HG03571 (cell line): ENCODE results near the gene LMAN2.
"Not testable (repeated sequence)": the region's sequence is repeated elsewhere in the genome, so short reads cannot be mapped to it uniquely, and the experiment has no call there.

Experiments used
- ATAC-seq: cut with Tn5 transposase; IDR thresholded peaks from one replicate; pipeline ENCODE4 v1.9.1; 2021; ENCODE audit not compliant: unreplicated experiment

The LMAN2 gene

DNA sequence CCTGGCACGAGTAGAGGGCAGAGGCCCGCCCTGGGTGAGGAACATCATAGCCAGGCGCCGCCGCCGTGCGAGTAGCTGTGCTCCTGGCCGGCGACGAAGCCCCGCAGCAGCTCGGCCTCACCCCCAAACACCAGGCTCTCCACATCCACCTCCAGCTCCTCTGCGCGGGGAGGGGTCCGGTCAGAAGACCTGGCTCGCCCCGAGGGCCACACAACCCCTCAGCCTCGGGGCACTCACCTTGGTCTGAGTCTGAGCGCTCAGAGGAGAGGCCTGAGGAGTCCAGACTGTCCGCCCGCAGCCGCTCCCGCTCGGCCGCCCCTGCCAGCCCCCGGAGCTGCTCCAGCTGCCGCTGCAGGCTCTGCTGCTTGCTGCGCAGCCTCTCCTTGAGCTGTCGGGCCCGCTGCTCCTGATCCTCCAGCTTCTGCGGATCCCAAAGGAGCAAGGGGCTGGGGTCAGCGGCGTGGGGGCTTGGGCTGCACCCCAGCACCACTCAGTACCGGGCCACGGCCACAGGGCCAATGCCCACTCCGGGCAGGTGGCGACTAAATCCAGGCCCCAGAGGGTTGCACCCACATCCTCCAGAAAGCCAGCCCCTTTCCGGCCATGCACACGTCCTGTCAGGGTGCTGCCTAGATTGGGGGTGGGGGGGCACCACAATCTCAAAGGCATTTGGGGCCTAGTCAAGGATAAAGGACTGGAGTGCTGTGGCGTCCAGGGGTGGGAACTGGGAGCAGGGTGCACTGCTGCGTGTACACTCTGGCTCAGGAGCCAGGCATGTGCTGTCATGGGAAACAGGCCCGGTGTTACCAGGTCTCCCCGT lies 43.7 kb downstream of the LMAN2 start:
- no peak for ATAC-seq

DNA sequence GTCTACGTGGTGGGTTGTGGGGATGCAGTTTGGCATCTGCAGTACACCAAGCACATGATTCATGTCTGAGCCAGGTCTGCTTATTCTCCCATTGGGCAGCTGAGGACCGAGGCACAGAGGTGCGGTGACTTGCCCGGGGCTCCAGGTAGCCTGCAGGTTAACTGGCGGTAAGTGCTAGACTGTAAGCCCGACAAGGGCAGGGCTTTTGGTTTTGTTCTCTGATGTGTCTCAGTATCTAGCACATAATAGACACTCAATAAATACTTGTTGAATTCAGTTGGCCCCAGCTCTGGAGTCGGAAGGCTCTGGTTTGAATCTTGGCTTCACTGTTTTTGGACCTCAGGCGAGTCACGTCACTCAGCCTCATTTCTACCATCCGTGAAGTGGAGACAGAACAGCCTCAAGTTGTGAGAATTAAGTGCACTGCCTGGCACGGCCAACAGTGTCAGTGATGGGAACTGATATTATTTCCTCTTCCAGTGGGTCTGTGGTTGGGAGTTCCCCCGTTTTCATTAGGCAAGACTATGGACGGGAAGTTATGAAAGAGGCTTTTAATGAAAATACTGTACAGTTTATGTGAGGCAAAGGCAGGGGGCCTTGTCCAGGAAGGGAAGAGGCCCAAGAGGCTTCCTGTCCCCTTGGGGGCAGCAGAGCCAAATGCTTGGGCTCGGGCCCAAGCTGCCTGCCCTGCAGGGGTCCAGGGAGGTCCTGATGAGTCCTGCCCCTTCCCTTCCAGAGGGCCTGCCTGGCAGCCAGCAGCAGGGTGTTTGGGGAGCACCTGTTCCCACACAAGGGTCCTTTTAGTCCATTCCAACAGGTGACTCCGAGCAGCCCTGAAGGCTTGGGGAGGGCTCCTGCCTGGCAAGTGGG lies 44.6 kb downstream of the LMAN2 start:
- ATAC-seq = no peak

DNA sequence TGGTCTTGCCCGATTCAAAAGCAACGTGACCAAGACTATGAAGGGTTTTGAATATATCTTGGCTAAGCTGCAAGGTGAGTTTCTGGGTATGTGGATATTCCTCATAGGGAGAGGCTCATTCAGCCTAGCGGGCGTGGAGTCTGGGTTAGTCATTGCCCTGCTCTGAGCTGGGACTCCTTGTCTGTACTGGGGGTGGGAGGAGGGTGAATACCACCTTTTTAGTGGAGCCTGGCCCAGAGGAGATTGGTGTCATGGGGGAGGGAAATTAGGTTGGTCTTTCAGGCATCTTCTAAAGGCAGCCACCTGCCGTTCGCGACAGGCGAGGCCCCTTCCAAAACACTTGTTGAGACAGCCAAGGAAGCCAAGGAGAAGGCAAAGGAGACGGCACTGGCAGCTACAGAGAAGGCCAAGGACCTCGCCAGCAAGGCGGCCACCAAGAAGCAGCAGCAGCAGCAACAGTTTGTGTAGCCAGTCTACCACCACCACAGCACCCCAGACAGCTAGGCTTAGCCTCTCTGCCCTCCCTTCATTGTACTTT lies 45.3 kb downstream of the LMAN2 start:
- not testable (repeated sequence) for ATAC-seq

DNA sequence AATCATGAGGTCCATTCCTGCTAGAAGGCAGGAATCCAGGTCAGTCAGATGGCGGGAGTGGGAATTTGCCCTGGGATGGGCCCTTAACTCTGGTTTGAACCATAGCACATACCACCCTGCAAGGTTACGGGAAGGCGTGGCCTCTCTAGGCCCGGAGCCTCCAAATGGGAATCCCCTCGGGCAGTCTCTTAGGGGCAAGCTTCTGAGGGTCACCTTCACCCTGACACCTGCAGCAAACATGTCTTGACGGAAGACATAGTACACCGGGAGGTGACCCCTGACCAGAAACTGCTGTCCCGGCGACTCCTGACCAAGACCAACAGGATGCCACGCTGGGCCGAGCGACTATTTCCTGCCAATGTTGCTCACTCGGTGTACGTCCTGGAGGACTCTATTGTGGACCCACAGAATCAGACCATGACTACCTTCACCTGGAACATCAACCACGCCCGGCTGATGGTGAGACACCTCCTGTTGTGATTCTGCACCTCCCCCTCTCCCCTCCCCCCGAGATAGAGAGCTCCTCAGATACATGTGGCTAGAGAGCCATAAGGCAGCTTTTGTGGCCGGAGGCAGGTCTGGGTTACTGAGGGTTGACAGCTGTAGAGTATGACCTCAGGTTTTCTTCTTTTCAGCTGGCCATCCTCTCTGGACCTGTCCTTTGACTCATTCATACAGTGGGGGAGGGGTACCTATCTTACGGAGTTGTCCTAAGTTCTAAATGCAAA lies 46.9 kb downstream of the LMAN2 start:
- no peak for ATAC-seq

DNA sequence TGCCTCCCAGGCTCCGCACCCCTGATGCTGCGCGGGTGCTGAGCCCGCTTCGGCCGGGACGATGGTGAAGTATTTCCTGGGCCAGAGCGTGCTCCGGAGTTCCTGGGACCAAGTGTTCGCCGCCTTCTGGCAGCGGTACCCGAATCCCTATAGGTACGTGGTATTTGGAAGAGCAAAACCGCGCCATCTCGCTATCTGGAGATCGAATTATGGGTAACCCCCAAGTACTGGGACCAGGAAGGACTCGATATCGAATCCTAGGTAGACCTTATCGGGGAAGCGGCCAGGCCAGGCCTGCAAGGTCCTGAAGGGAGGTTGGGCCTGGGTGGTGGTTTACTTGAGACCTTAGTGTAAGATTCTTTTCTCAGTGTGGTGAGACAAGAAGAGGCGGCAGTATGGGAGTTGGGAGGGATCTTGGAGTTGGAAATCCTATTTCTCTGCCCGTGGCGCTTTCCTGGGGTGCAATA lies 47.5 kb downstream of the LMAN2 start:
- peak; percentile 12 for ATAC-seq

DNA sequence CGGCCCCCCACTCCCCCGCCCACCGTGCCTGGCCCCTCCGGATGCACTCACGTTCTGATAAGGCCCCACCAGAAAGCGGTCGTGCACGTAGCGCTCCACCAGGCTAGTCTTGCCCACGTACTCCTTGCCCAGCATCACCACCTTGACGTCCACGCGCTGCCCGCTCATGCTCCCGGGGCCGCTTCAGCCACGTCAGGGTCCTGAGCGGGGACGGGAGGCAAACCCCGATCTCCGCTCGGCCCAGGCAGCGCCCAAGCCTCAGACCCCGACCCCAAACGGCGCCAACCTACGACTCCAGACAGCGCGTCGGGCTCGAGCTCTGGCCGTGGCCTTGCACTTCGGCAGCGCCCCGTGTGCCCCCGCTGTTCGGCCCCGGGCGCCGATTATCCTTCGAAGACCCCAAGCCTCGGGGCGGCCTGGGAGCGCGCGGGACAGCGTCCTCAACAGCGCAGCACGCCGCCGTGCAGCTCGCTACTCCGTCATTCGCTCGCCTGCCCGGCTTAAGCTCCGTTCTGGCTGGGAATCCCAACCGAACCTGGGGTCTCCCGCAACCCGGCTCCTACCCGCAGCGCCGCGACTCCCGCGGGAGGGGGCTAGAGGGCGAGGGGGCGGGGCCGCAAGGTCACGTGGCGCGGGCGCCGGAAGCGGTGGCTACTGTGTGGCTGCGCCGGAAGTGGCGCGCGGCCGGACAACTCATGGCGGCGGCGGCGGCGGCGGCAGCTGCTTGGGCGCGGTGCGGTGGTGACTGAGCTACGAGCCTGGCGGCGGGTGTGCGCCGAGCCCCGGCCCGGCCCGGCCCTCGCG lies 48.1 kb downstream of the LMAN2 start, which contains the start of the genes PRELID1 and RAB24:
Gene PRELID1, plus strand, starts transcription at position 679 of the 804 bp plus-strand sequence. CDS start 187 bp downstream, outside the sequence.
Gene RAB24, minus strand, starts transcription at position 599 of the 804 bp plus-strand sequence. Its CDS starts 431 bp downstream, at position 168.
- ATAC-seq = peak; percentile 48

DNA sequence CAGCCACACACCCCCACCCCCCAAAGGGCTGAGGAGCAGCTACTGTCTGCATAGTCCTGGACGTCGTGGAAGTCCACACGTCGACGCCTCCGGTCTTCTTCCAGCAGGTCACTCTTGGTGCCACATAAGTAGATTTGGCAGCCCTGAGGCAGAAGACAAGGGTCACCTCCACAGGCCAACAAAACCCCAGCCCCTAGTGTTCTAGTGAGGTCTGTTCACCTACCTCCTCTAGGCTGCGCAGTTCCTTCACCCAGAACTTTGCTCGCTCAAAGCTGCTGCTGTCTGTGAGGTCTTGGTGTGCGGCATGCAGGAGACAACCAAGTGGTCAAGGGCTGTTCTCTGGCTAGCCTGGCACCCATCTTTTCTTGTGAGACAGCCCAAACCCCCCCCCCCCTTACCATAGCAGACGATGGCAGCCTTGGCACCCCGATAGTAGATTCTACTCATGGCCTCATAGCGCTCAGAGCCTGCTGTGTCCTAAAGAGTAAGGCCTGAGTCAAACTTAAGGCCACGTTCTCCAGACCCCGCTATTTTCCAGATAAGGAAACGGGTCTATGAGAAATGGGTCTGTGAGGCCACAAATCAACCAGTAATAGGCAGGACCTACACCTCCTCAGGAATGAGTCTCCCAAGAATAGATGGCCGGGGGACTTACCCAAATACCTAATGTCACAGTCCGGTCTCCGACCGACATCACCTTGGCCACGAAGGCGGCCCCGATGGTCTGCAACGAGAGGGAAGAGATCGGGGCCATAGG lies 48.9 kb downstream of the LMAN2 start:
- ATAC-seq = no peak

DNA sequence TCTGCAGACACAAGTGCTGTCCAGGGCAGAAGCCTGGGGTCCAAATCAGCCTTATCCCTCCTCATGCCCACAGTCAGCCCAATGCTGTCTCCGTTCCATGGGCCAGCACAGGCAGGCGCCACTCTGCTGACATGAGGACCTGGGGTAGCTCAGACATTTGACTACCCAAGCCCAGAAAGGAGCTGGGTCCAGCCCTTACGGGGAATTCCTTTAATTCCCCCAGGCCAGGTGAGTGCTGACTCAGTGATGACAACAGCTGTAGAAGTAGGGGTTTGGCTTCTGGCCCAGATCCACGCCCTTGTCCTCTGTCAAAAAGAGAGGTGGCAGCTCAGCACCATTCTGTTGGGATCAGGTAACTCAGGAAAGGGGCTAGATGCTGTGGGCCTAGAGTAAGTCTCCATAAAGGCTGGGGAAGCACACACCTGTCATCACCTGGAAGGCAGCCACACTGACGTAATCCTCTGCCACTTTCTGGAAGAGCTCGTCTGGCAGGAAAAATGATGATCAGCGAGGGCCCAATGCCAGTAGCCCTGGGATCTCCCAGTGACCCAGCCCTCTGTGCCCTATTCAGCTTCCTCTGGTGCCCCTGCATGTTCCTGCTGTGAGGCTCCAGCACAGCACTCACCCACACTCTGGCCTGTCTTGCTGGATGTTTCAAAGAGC lies 49.8 kb downstream of the LMAN2 start:
- no peak for ATAC-seq

DNA sequence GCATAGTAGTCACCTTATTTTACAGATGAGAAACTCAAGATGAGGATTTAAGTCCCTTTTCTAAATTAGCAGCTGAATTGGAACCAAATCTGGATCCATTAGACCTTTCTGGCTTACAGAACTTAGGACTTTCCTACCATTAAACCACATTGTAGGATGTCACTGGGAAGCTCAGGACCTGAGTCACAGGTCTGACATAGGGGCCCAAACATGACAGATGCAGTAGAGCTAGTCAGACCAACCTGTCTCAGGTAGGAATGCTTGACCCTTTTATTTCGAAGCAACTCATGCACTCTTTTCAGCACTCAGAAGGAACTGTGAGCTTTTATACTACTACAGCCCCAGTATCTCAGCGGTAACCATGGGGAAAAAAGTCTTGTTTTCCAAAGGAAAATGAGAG lies 50.5 kb downstream of the LMAN2 start:
- no peak for ATAC-seq

DNA sequence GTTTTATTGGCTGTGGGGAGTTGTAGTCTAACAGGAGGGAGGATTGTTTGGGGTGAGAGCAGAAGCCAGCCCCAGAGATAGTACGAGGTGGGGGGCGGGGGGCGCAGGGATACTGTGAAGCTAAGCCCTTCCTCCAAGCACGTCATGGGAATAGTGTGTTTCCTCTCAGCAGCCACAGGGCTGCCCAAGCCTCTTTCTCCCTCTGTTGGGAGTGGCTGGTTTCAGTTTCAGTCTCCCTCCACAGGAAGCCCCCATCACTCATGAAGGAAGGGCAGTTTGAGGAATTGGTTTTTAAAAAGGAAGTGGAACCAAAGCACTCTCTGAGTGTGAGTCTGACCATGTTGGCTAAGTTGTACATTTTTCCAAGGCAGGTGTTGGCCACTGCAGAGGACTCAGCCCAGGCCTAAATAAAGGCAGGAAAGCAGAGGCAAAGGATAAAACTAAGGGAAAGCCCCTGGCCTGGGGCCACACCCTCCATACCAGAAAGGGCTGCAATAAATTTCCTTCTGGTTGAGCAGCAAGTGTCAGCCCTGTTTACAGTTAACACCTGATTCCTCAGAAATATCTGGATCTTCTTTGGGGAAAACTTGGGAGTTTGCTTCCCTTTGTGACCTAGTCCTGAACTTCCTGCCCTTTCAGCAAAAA lies 51.1 kb downstream of the LMAN2 start:
- ATAC-seq = peak; percentile 39

DNA sequence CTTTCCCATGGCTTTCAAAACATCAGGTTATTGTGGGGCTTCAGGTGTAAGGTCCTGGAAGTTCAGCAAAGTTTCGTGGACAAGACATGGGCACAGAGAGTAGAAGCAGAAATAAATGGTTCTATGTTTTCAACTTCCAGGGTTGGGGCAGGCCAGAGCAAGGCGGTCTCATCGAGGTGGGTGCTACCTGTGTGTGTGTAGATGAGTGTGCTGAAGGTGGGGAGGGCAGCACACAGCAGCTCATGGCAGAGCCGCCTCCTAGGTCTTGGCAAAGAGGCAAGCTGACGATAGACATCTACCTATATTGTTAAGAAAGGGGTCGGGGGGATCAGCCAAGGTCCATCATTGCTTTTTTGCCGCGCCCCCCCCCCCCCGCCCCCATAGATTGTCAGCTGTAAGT lies 51.8 kb downstream of the LMAN2 start:
- no peak for ATAC-seq

DNA sequence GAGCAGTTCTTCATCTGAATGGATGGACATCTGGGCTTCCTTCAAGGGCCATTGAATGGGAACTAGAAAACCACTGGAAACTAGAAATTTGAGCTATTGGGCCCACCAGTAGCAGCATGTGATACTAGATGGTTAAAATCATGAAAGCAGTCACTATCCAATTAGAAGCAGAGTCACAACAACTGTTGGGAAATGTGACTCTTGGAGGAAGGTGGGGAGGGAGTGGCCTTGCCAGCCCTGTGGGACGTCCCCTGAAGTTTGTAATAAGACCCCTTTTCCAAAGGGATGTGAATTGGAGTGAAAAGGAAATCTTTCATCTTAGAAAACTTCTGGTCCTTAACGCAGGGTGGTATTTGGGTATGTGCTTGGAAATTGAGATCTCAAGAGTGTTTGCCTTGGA lies 53.5 kb downstream of the LMAN2 start:
- ATAC-seq = no peak

DNA sequence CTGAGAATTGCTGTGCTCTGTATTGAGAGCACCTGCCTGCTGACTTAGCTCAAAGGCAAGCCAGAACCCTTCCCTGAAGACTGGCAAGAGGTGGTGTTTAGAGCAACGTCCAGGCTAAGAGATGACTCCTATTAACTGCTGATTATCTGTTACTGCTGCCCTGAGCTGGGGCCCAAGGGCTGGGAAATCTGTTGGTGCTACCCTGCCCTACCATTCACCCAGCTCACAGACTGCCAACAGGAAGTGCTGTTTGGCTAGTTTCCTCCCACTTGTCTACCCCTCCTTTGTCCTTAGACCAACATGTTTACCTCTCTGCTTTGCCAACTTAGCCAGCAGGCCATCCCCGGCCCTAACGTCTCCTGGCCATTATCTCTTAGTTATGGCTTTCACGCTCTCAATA lies 54.9 kb downstream of the LMAN2 start:
- no peak for ATAC-seq

DNA sequence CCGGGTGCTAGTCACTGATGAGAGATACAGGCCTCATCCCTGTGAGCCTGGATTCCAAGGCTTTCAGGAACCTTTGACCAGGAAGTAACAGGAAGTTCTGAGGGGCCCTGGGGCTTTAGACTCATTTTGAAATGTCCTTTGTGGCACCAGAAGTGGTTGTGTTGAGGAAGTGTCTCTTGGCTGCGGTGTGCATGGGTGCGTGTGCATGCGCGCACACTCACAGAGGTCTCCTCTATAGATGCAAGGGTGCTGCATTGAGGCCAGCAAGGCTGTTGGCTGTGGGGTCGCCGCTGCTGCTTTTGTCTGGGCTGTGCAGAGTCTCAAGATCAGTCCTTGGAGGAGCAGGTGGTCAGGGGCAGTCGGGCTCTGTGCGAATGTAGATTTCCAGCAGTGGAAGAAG lies 55.5 kb downstream of the LMAN2 start:
- ATAC-seq = no peak

DNA sequence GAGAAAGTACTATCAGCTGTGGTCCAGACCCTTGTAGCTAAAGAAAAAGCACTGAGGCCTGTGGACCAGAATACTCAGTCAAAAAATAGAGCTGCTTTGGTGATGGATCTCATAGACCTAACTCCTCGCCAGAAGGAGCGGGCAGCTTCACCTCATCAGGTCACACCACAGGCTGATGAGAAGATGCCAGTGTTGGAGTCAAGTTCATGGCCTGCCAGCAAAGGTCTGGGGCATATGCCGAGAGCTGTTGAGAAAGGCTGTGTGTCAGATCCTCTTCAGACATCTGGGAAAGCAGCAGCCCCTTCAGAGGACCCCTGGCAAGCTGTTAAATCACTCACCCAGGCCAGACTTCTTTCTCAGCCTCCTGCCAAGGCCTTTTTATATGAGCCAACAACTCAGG lies 56.8 kb downstream of the LMAN2 start:
- no peak for ATAC-seq

DNA sequence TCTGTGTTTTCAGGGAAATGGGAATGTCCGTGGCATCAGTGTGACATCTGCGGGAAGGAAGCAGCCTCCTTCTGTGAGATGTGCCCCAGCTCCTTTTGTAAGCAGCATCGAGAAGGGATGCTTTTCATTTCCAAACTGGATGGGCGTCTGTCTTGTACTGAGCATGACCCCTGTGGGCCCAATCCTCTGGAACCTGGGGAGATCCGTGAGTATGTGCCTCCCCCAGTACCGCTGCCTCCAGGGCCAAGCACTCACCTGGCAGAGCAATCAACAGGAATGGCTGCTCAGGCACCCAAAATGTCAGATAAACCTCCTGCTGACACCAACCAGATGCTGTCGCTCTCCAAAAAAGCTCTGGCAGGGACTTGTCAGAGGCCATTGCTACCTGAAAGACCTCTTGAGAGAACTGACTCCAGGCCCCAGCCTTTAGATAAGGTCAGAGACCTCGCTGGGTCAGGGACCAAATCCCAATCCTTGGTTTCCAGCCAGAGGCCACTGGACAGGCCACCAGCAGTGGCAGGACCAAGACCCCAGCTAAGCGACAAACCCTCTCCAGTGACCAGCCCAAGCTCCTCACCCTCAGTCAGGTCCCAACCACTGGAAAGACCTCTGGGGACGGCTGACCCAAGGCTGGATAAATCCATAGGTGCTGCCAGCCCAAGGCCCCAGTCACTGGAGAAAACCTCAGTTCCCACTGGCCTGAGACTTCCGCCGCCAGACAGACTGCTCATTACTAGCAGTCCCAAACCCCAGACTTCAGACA lies 57.5 kb downstream of the LMAN2 start:
- ATAC-seq = no peak

DNA sequence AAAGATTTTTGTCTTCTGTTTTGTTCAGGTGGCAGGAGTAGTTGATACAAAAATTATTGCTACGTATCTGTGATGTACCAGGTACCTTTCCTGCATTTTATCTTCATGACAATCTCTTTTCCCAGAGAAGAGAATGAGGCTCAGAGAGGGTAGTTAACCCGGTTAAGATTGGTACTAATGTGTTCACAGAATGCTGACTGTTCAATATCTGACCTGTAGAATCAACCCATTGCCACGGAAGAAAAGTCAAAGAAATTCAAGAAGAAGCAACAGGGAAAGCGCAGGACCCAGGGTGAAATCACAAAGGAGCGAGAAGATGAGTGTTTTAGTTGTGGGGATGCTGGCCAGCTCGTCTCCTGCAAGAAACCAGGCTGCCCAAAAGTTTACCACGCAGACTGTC lies 59.7 kb downstream of the LMAN2 start:
- no peak for ATAC-seq
